Loucy (cell line): ENCODE measurements around the gene ZNF280C.

ENCODE experiments used
- H2AFZ ChIP-seq: fragments of 200-600 bp; sonication (generic); 2 replicates; pipeline ENCODE4 v1.6.0; 2016; ENCODE audit warnings: antibody characterized with exemption, mild to moderate bottlenecking, low read length, moderate library complexity
- H3F3A ChIP-seq: fragments of 200-600 bp; 2 replicates; pipeline ENCODE4 v1.6.0; 2016; ENCODE audit warnings: antibody characterized with exemption, low read depth, mild to moderate bottlenecking
- H3K27me3 ChIP-seq: fragments of 200-600 bp; sonication (generic); 2 replicates; pipeline ENCODE4 v1.6.1; 2014; ENCODE audit warnings: low read length, mild to moderate bottlenecking; ENCODE audit not compliant: insufficient read depth, poor library complexity, severe bottlenecking
- H3K36me3 ChIP-seq: fragments of 200-600 bp; sonication (generic); 2 replicates; pipeline ENCODE4 v1.6.1; 2016; ENCODE audit warnings: low read length; ENCODE audit not compliant: insufficient read depth
- H3K4me1 ChIP-seq: fragments of 200-600 bp; sonication (generic); 2 replicates; pipeline ENCODE4 v1.5.1; 2014; ENCODE audit warnings: low read length, mild to moderate bottlenecking; ENCODE audit not compliant: insufficient read depth, poor library complexity, severe bottlenecking
- H3K4me2 ChIP-seq: fragments of 200-600 bp; sonication (generic); 2 replicates; pipeline ENCODE4 v1.6.0; 2014; ENCODE audit warnings: antibody characterized with exemption, low read length, low read depth, mild to moderate bottlenecking; ENCODE audit not compliant: poor library complexity, severe bottlenecking
- H3K4me3 ChIP-seq: fragments of 200-600 bp; sonication (generic); 2 replicates; pipeline ENCODE4 v1.5.1; 2014; ENCODE audit warnings: low read length, mild to moderate bottlenecking, mixed read lengths; ENCODE audit not compliant: poor library complexity, severe bottlenecking
- H3K79me2 ChIP-seq: fragments of 200-600 bp; sonication (generic); 2 replicates; pipeline ENCODE4 v1.6.1; 2014; ENCODE audit warnings: low read length; ENCODE audit not compliant: insufficient read depth
- H3K9ac ChIP-seq: fragments of 200-600 bp; sonication (generic); 2 replicates; pipeline ENCODE4 v1.6.0; 2014; ENCODE audit warnings: mild to moderate bottlenecking, low read depth, low read length, moderate library complexity; ENCODE audit not compliant: poor library complexity, severe bottlenecking
- H3K9me2 ChIP-seq: fragments of 200-600 bp; sonication (generic); replicated peaks from 2 replicates; pipeline ENCODE4 v1.6.1; 2016; ENCODE audit warnings: low read depth, low read length, mixed read lengths
- H3K9me3 ChIP-seq: fragments of 200-600 bp; sonication (generic); 2 replicates; pipeline ENCODE4 v1.6.1; 2014; ENCODE audit warnings: mild to moderate bottlenecking, antibody characterized with exemption, low read length, low read depth; ENCODE audit not compliant: insufficient read depth
- H4K20me1 ChIP-seq: fragments of 200-600 bp; sonication (generic); 2 replicates; pipeline ENCODE4 v1.6.0; 2014; ENCODE audit warnings: antibody characterized with exemption, low read length, mild to moderate bottlenecking; ENCODE audit not compliant: insufficient read depth, poor library complexity, severe bottlenecking
- CTCF ChIP-seq: fragments of 200-600 bp; sonication (generic); conservative IDR thresholded peaks from 2 replicates; pipeline ENCODE4 v1.5.1; 2014; ENCODE audit warnings: mild to moderate bottlenecking, antibody characterized with exemption, low read length
- EZH2phosphoT487 ChIP-seq: fragments of 200-600 bp; IDR thresholded peaks from 2 replicates; pipeline ENCODE4 v1.6.1; 2018; ENCODE audit warnings: antibody characterized with exemption, mild to moderate bottlenecking, moderate library complexity, borderline replicate concordance

ZNF280C gene

GRCh38 chrX:130197464-130197863 lies 71.2 kb downstream of the ZNF280C start:
- H3K4me1 ChIP-seq = no peaks in the 10 kb centered on the region
- H3K9me3 ChIP-seq = no peaks in the 10 kb centered on the region
- H2AFZ ChIP-seq = no peak overlapping the region
- H3K9ac ChIP-seq = no peak overlapping the region
- H3K4me3 ChIP-seq = no peak overlapping the region
- TF ChIP-seq EZH2phosphoT487 = no peak
- no peak for TF ChIP-seq CTCF
- no peaks in the 10 kb centered on the region for H3F3A ChIP-seq
- no peaks in the 10 kb centered on the region for H4K20me1 ChIP-seq
- no peaks in the 10 kb centered on the region for H3K36me3 ChIP-seq
- H3K9me2 ChIP-seq = no peaks in the 10 kb centered on the region
- no peak overlapping the region for H3K4me2 ChIP-seq
- no peaks in the 10 kb centered on the region for H3K79me2 ChIP-seq
- H3K27me3 ChIP-seq = no peaks in the 10 kb centered on the region

GRCh38 chrX:130196466-130196865 lies 72.2 kb downstream of the ZNF280C start:
- Histone ChIP-seq H3K36me3 (no peaks in the 10 kb centered on the region), H2AFZ (no peak overlapping the region), H3K9me2 (no peaks in the 10 kb centered on the region), H4K20me1 (no peaks in the 10 kb centered on the region), H3K79me2 (no peaks in the 10 kb centered on the region), H3K9ac (no peak overlapping the region), H3K4me2 (no peak overlapping the region), H3K4me1 (no peaks in the 10 kb centered on the region), H3F3A (no peaks in the 10 kb centered on the region), H3K9me3 (no peaks in the 10 kb centered on the region), H3K27me3 (no peaks in the 10 kb centered on the region), H3K4me3 (no peak overlapping the region)
- TF ChIP-seq EZH2phosphoT487 (no peak), CTCF (no peak)

- Histone ChIP-seq H3K4me2 (no peak overlapping the region), H4K20me1 (no peaks in the 10 kb centered on the region), H3K9me3 (no peaks in the 10 kb centered on the region), H3K27me3 (no peaks in the 10 kb centered on the region), H2AFZ (no peak overlapping the region), H3K79me2 (no peaks in the 10 kb centered on the region), H3K4me1 (no peaks in the 10 kb centered on the region), H3K9ac (no peak overlapping the region), H3K9me2 (no peaks in the 10 kb centered on the region), H3K36me3 (no peaks in the 10 kb centered on the region), H3K4me3 (no peak overlapping the region), H3F3A (no peaks in the 10 kb centered on the region)
- TF ChIP-seq EZH2phosphoT487 (no peak), CTCF (no peak)
These were observed 77.9 kb downstream of the ZNF280C start for GRCh38 chrX:130190801-130191200.
